GM04504 (cell line): ENCODE data around the gene LRRTM3.

Source experiments
- DNase-seq: peaks from one replicate; pipeline ENCODE4 v3.0.0-alpha.2; 2012; ENCODE audit warnings: low read depth

The LRRTM3 gene

GRCh38 chr10:67119651-67120050 is 193.8 kb downstream of the LRRTM3 start:
- DNase-seq, result no peak

- DNase-seq, result no peak
These were observed 201.6 kb downstream of the LRRTM3 start for GRCh38 chr10:67127441-67127840.

GRCh38 chr10:67140641-67141040 is 214.8 kb downstream of the LRRTM3 start:
- DNase-seq, result no peak

GRCh38 chr10:67141300-67141699 is 215.5 kb downstream of the LRRTM3 start:
- DNase-seq, result no peak

- DNase-seq, result no peak
These were observed 218.7 kb downstream of the LRRTM3 start for GRCh38 chr10:67144530-67144929.
